SK-N-SH treated with all-trans-retinoic acid at 6 μM for 48 hours (cell line): Measurements from ENCODE around the gene SHC3.

Experiments used
- ATAC-seq: fragments of 200-7000 bp; cut with Tn5 transposase; 3 replicates; pipeline ENCODE4 v1.9.1; 2020; ENCODE audit warnings: mild to moderate bottlenecking, moderate library complexity
- BACH2 ChIP-seq: fragments of 250-450 bp; sonication (Bioruptor Pico); IDR thresholded peaks from 2 replicates; pipeline ENCODE4 v1.9.0; 2021; ENCODE audit warnings: mild to moderate bottlenecking, borderline replicate concordance
- CREB5 ChIP-seq: fragments of 250-450 bp; sonication (Bioruptor Pico); IDR thresholded peaks from 2 replicates; pipeline ENCODE4 v1.5.1; 2020; ENCODE audit warnings: low read depth, mild to moderate bottlenecking, moderate library complexity
- ESRRG ChIP-seq: fragments of 250-450 bp; sonication (Bioruptor Pico); IDR thresholded peaks from 2 replicates; pipeline ENCODE4 v1.6.1; 2021; ENCODE audit warnings: mild to moderate bottlenecking
- GLIS3 ChIP-seq: fragments of 250-450 bp; sonication (Bioruptor Pico); IDR thresholded peaks from 2 replicates; pipeline ENCODE4 v1.5.0; 2020; ENCODE audit warnings: mild to moderate bottlenecking, moderate library complexity
- ISL1 ChIP-seq: fragments of 250-450 bp; sonication (Bioruptor Pico); IDR thresholded peaks from 2 replicates; pipeline ENCODE4 v2.1.2; 2022; ENCODE audit warnings: mild to moderate bottlenecking, moderate library complexity
- OSR1 ChIP-seq: fragments of 250-450 bp; sonication (Bioruptor Pico); IDR thresholded peaks from 2 replicates; pipeline ENCODE4 v1.8.0; 2022; ENCODE audit warnings: moderate library complexity, mild to moderate bottlenecking, inconsistent platforms
- PATZ1 ChIP-seq: fragments of 250-450 bp; sonication (Bioruptor Pico); IDR thresholded peaks from 2 replicates; pipeline ENCODE4 v1.8.0; 2020; ENCODE audit warnings: mild to moderate bottlenecking, moderate library complexity, borderline replicate concordance
- POU6F1 ChIP-seq: fragments of 250-450 bp; sonication (Bioruptor Pico); IDR thresholded peaks from 2 replicates; pipeline ENCODE4 v1.8.0; 2021; ENCODE audit warnings: low read depth, mild to moderate bottlenecking, moderate library complexity, borderline replicate concordance
- PPARA ChIP-seq: fragments of 250-450 bp; sonication (Bioruptor Pico); IDR thresholded peaks from 2 replicates; pipeline ENCODE4 v1.5.0; 2020; ENCODE audit warnings: mild to moderate bottlenecking, borderline replicate concordance
- RARB ChIP-seq: fragments of 250-450 bp; sonication (Bioruptor Pico); IDR thresholded peaks from 2 replicates; pipeline ENCODE4 v1.8.0; 2021; ENCODE audit warnings: mild to moderate bottlenecking, moderate library complexity
- SNAI2 ChIP-seq: fragments of 250-450 bp; sonication (Bioruptor Pico); IDR thresholded peaks from 2 replicates; pipeline ENCODE4 v1.5.0; 2020; ENCODE audit warnings: mild to moderate bottlenecking, moderate library complexity
- TCF4 ChIP-seq: fragments of 250-450 bp; sonication (Bioruptor Pico); IDR thresholded peaks from 2 replicates; pipeline ENCODE4 v1.8.0; 2021; ENCODE audit warnings: mild to moderate bottlenecking, moderate library complexity, borderline replicate concordance
- TOX ChIP-seq: fragments of 250-450 bp; sonication (Bioruptor Pico); IDR thresholded peaks from 2 replicates; pipeline ENCODE4 v1.8.0; 2021; ENCODE audit warnings: mild to moderate bottlenecking, moderate library complexity, borderline replicate concordance
- TSHZ2 ChIP-seq: fragments of 250-450 bp; sonication (Bioruptor Pico); IDR thresholded peaks from 2 replicates; pipeline ENCODE4 v1.5.0; 2020; ENCODE audit warnings: mild to moderate bottlenecking, moderate library complexity
- ZC3H10 ChIP-seq: fragments of 250-450 bp; sonication (Bioruptor Pico); IDR thresholded peaks from 2 replicates; pipeline ENCODE4 v1.5.1; 2021; ENCODE audit warnings: mild to moderate bottlenecking, moderate library complexity
- ZFP3 ChIP-seq: fragments of 250-450 bp; sonication (Bioruptor Pico); IDR thresholded peaks from 2 replicates; pipeline ENCODE4 v1.5.0; 2020; ENCODE audit warnings: mild to moderate bottlenecking, moderate library complexity
- ZNF565 ChIP-seq: fragments of 450-650 bp; formaldehyde crosslinking; conservative IDR thresholded peaks from 2 replicates; pipeline ENCODE4 v1.5.0; 2020; ENCODE audit warnings: low read depth, mild to moderate bottlenecking, moderate library complexity
- ZNF8 ChIP-seq: fragments of 450-650 bp; formaldehyde crosslinking; IDR thresholded peaks from 2 replicates; pipeline ENCODE4 v1.5.0; 2020; ENCODE audit warnings: mild to moderate bottlenecking, moderate library complexity

Gene SHC3

GRCh38 chr9:89022001-89022759 lies 156.4 kb downstream of the SHC3 start (continued):
- TF ChIP-seq POU6F1 (CRISPR knock-in tag) (no peak), GLIS3 (no peak), SNAI2 (no peak), PATZ1 (CRISPR knock-in tag) (no peak), CREB5 (CRISPR knock-in tag) (no peak), OSR1 (CRISPR knock-in tag) (no peak)

- TF ChIP-seq ZNF565 (CRISPR knock-in tag), result no peak
- ATAC-seq, result peak; percentile 86
Observed at GRCh38 chr9:89021154-89021803, 157.3 kb downstream of the SHC3 start.

DNA sequence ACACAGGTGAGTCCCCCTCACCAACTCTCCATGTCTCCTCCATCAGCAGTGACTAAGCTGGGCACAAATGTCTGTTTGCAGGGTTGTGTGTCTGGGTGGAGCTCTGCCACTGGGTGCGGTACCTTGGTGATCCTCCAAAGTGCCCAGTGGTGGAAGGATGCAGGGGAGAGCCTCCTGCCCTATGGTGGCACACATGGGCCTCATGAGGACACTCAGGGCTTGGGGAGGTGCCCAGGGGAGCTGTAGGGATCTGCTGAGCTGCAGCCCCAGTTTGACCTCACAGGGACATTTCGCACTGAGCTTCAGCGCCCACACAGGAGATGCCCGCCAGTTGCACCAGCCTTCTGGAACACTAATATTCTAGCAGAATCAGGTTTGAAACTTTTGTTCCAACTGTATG lies 157.9 kb downstream of the SHC3 start:
- TF ChIP-seq TSHZ2 (CRISPR knock-in tag), result no peak
- no peak for TF ChIP-seq CREB5 (CRISPR knock-in tag)
- no peak for TF ChIP-seq PPARA (CRISPR knock-in tag)
- no peak for TF ChIP-seq TCF4 (CRISPR knock-in tag)
- no peak for TF ChIP-seq TOX (CRISPR knock-in tag)
- TF ChIP-seq ZFP3 (CRISPR knock-in tag), result no peak
- TF ChIP-seq BACH2 (CRISPR knock-in tag), result no peak
- TF ChIP-seq ZNF565 (CRISPR knock-in tag), result no peak
- TF ChIP-seq SNAI2, result no peak
- TF ChIP-seq ZC3H10 (CRISPR knock-in tag), result no peak
- TF ChIP-seq POU6F1 (CRISPR knock-in tag), result no peak
- TF ChIP-seq PATZ1 (CRISPR knock-in tag), result no peak
- TF ChIP-seq RARB, result no peak
- TF ChIP-seq ISL1 (CRISPR knock-in tag), result no peak
- TF ChIP-seq ESRRG (CRISPR knock-in tag), result no peak
- TF ChIP-seq ZNF8 (CRISPR knock-in tag), result no peak
- no peak for TF ChIP-seq OSR1 (CRISPR knock-in tag)
- peak; percentile 33 for ATAC-seq
